KMS-11 (cell line): ENCODE data around the gene P2RX1.

Experiments
- H2AFZ ChIP-seq: fragments of 200-600 bp; sonication (generic); 2 replicates; pipeline ENCODE4 v1.6.1; 2016; ENCODE audit warnings: antibody characterized with exemption, mixed run types, low read depth
- H3K27ac ChIP-seq: fragments of 200-600 bp; sonication (generic); 2 replicates; pipeline ENCODE4 v1.6.1; 2016; ENCODE audit warnings: mild to moderate bottlenecking, mixed run types
- H3K27me3 ChIP-seq: fragments of 200-600 bp; sonication (generic); 2 replicates; pipeline ENCODE4 v1.6.1; 2017; ENCODE audit warnings: mild to moderate bottlenecking, low read depth, mixed run types, moderate library complexity; ENCODE audit not compliant: insufficient read depth
- H3K36me3 ChIP-seq: fragments of 200-600 bp; sonication (generic); 2 replicates; pipeline ENCODE4 v1.6.1; 2017; ENCODE audit warnings: mild to moderate bottlenecking, mixed run types; ENCODE audit not compliant: insufficient read depth
- H3K4me1 ChIP-seq: fragments of 200-600 bp; sonication (generic); 2 replicates; pipeline ENCODE4 v1.6.1; 2016; ENCODE audit warnings: mild to moderate bottlenecking, low read depth, mixed run types; ENCODE audit not compliant: poor library complexity, severe bottlenecking
- H3K4me2 ChIP-seq: fragments of 200-600 bp; sonication (generic); 2 replicates; pipeline ENCODE4 v1.7.0; 2016; ENCODE audit warnings: mild to moderate bottlenecking, mixed run types
- H3K4me3 ChIP-seq: fragments of 200-600 bp; sonication (generic); IDR thresholded peaks from 2 replicates; pipeline ENCODE4 v1.6.1; 2017; ENCODE audit warnings: low read depth, low read length, mixed read lengths; ENCODE audit not compliant: insufficient read depth
- H3K79me2 ChIP-seq: fragments of 200-600 bp; sonication (generic); 2 replicates; pipeline ENCODE4 v1.6.1; 2016; ENCODE audit warnings: low read depth, mixed run types; ENCODE audit not compliant: insufficient read depth
- H3K9ac ChIP-seq: fragments of 200-600 bp; sonication (generic); 2 replicates; pipeline ENCODE4 v1.6.1; 2016; ENCODE audit warnings: mild to moderate bottlenecking, mixed run types
- H4K20me1 ChIP-seq: fragments of 200-600 bp; sonication (generic); 2 replicates; pipeline ENCODE4 v1.6.1; 2016; ENCODE audit warnings: mild to moderate bottlenecking, mixed run types; ENCODE audit not compliant: insufficient read depth
- CTCF ChIP-seq: fragments of 200-600 bp; sonication (generic); conservative IDR thresholded peaks from 2 replicates; pipeline ENCODE4 v1.6.1; 2017; ENCODE audit warnings: low read depth, mild to moderate bottlenecking, antibody characterized with exemption, low read length, moderate library complexity, mixed read lengths

Gene P2RX1

GRCh38 chr17:3879186-3879585 is 37.1 kb downstream of the P2RX1 start:
- Histone ChIP-seq H3K27ac (no peak overlapping the region), H3K27me3 (no peaks in the 10 kb centered on the region), H3K4me1 (no peaks in the 10 kb centered on the region), H3K36me3 (no peaks in the 10 kb centered on the region), H3K4me3 (no peak overlapping the region), H4K20me1 (no peaks in the 10 kb centered on the region), H3K79me2 (no peaks in the 10 kb centered on the region), H3K4me2 (no peak overlapping the region), H3K9ac (no peak overlapping the region), H2AFZ (no peak overlapping the region)
- TF ChIP-seq CTCF: no peak

DNA sequence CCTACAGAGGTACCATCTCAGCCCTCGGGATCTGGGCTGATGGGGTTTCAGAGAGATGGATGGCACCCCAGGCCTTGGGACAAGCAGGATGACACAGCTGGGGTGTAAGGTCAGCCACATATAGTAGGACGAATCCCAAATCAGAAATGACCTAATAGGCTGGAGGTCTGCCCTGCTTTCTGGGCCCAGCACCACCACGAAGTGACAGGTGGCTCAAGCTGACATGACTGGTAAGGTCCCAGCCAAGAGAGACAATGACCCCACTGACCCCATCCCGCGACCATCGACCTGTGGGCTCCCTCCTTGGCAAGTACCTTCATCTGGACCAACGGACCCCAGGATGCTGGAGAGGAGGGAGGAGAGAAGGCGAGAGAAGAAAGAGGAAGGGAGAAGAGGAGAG is 39.0 kb downstream of the P2RX1 start:
- TF ChIP-seq CTCF: no peak
- H2AFZ ChIP-seq: no peak overlapping the region
- H3K4me2 ChIP-seq: no peak overlapping the region
- no peaks in the 10 kb centered on the region for H3K27me3 ChIP-seq
- no peaks in the 10 kb centered on the region for H3K36me3 ChIP-seq
- no peaks in the 10 kb centered on the region for H3K79me2 ChIP-seq
- H3K4me1 ChIP-seq: no peaks in the 10 kb centered on the region
- no peak overlapping the region for H3K9ac ChIP-seq
- H4K20me1 ChIP-seq: no peaks in the 10 kb centered on the region
- no peak overlapping the region for H3K4me3 ChIP-seq
- H3K27ac ChIP-seq: no peak overlapping the region

- no peak overlapping the region for H2AFZ ChIP-seq
- no peaks in the 10 kb centered on the region for H4K20me1 ChIP-seq
- no peak overlapping the region for H3K4me3 ChIP-seq
- no peak overlapping the region for H3K27ac ChIP-seq
- H3K36me3 ChIP-seq: no peaks in the 10 kb centered on the region
- H3K27me3 ChIP-seq: no peaks in the 10 kb centered on the region
- H3K4me1 ChIP-seq: no peaks in the 10 kb centered on the region
- no peak for TF ChIP-seq CTCF
- no peaks in the 10 kb centered on the region for H3K79me2 ChIP-seq
- no peak overlapping the region for H3K9ac ChIP-seq
- H3K4me2 ChIP-seq: no peak overlapping the region
Observed at GRCh38 chr17:3875317-3875716, 40.9 kb downstream of the P2RX1 start.

DNA sequence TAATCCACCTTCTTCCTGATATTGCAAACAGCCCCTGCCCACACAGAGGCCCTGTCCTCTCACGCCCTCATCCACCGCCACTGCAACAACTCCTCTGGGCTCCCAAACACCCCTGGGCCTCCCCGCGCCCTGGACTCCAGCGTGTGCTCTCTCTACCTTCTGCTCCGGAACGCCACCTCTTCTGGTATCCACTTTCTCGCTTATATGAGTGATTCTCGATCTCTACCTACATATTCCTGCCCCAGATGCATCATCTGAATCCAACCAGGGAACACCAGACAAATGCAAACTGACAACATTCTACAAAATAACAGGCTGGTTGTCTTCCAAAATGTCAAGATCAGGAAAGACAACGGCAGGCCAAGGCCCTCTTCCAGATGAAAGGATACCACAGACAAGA is 42.4 kb downstream of the P2RX1 start:
- H3K79me2 ChIP-seq: no peaks in the 10 kb centered on the region
- no peak overlapping the region for H3K4me3 ChIP-seq
- H4K20me1 ChIP-seq: no peaks in the 10 kb centered on the region
- no peaks in the 10 kb centered on the region for H3K36me3 ChIP-seq
- no peak overlapping the region for H3K4me2 ChIP-seq
- H3K27me3 ChIP-seq: no peaks in the 10 kb centered on the region
- no peaks in the 10 kb centered on the region for H3K4me1 ChIP-seq
- H3K27ac ChIP-seq: no peak overlapping the region
- H2AFZ ChIP-seq: no peak overlapping the region
- no peak overlapping the region for H3K9ac ChIP-seq
- TF ChIP-seq CTCF: no peak
